HTERT RPE-1 (cell line): ENCODE data around the gene TRIM7.
"Not testable (repeated sequence)": the region's sequence is repeated elsewhere in the genome, so short reads cannot be mapped to it uniquely, and the experiment has no call there.

Experiments
- in situ Hi-C: fragments of 300-500 bp; cut with MboI; formaldehyde crosslinking; loops from 4 replicates; pipeline ENCODE4 v1.14.3; 2020; ENCODE audit warnings: low sequenced_read_pairs

The TRIM7 gene

DNA sequence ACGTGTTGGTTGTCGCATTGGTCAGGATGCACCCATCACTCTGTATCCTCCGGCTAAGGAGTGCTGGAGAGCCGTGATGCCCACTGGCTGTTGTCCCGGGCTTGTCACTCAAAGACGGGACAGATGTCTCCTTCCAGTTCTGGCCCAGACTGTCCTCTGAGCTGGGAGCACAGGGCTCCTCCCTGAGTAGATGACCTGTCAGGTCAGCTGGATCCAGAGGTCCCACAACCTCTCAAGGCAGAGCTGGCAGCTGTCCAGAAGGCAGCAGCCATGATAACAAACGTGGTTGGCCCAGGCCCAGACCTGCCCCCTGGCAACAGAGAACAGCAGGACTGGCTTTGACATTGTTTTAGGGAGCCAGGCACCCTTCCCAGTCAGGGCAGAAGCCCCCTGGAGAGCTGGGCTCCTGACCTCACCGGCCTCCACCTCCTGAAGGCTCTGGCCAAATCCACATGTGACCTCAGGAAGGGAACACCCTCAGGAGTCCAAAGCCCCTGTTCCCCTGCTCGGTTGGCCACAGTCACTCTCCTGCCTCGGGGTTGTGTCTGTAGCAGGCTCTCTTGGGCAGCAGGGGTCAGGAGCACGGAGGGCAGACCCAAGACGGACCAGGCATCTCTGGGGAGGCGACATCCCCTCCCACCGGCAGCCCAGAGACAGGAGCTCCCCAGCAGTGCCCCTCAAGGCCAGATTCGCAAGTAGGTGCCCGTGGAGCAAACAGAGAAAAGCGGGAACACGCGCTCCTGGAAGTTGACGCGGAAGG lies 10.3 kb downstream of the TRIM7 start:
- in situ Hi-C loops, result no loop called here

DNA sequence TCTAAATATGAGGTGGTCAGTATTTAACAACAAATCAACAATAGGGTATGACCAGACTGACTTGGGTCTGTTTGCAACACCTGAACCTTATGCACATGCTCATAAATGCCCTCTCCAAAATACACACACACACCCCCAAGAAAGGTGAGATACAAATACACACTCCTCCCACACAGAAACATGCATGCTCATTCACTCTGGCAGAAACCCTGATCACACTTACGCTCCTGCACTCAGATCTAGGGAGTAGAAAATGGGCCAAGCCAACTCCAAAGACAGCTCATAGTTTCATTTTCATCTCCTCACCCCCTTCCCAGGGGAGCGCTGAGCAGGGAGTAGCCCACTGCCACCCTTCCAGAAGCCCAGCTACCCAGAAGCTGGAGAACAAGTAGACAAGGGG lies 11.3 kb downstream of the TRIM7 start:
- in situ Hi-C loops, result no loop called here

DNA sequence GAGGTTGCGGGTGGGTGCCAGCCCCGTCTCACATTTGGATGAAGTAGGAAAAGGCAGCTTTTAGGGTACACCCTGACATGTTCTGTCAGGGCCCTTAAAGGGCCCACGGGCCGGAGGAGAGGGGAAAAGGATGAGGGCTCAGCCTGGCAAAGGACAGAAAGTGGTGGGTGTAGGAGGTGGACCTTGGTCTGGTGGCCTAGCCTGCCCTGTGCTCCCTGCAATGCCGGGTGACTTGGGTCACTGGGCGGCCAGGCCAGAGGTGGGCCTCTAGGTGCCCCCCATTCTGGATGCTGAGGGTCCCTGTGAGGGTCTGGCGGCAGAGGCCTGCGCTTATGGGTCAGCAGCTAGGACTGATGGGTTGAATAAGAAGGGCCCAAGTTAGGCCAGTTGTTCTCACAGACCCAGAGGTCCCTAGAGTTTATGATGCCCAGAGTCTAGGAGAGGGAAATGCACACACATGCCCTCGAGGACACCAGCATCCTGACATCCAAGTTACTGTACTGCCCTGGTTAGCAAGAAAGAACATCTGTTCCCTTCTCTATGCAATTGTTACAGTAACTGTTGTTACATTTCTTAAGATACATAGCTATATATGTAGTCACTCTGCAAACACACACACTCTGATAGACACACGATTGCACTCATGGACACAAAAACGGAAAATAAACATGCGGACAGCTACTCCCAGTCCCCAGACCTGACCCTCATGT lies 12.5 kb downstream of the TRIM7 start:
- in situ Hi-C loops, result no loop called here

DNA sequence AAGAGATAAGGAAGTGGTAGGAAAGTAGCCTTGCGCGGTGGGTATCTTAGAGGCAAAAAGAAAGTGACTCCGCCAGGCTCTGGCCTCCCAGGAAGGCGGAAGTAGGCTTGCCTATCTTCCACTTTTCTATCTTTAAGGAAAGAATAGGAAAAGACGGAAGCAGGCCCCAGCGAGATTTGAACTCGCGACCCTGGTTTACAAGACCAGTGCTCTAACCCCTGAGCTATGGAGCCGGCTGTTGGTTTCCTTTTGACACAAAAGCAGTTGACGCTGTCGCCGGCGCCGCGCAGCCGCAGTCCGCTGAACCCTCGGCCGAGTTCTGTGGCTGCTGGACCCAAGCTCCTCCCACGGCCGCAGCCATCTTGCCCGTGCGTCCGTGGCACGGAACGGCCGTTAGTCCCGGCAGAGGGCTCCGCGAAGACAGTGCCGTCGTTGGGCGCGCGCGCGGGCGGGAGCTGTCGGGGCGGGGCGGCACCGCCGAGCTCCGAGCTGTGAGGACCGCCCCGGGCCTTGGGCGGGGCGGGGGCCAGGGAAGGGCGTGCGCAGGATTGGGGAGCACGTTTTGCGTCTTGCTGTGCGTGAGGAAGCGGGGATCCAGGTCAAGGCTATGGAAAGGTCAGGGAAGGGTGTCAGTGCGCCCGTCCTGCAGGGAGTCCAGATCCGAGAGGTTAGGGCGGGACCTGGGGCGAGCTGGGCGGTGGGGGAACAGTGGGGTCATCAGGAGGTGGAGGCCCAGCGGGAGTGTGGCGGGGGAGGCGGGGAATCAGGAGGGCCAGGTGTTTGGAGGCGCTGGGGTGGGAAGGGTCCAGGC lies 13.3 kb downstream of the TRIM7 start:
- in situ Hi-C loops, result no loop called here

DNA sequence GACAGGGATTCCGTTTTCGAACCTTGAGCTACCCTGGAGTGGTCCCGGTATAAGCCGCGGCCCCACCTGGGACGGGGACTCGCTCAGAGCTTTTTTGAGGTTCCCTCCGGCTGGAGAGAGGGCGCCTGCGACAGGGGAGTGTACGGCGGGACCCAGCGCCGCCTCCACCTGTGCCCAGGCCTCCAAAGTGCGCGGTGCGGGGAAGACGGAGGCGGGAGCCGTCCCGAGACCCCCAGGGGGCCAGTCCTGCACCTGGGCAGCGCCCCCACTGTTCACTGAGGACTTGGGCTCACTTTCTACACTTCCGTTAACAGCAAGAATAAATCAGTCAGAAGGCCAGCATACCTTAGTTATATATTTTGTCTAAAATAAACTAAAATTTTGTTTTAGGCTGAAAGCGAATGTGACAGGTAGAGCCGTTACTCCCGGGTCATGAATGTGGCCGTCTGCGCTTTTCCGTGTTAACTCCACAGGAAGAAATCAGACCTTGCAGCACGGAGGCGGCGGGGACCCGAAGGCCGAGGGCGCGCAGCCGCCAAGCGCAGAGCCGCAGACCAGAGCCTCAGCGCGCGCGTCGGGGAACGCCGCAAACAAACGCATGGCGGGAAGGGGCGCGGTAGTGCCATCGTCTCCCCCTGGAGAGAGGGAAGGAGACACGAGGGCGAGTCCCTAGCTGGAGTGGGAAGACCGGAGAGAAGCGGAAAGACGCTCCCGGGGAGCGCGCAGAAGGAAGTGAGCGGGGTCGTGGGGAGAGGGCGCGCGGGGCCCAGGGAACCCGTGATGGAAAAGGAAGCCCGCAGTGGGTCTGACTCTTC lies 14.1 kb downstream of the TRIM7 start:
- in situ Hi-C loops, result no loop called here

DNA sequence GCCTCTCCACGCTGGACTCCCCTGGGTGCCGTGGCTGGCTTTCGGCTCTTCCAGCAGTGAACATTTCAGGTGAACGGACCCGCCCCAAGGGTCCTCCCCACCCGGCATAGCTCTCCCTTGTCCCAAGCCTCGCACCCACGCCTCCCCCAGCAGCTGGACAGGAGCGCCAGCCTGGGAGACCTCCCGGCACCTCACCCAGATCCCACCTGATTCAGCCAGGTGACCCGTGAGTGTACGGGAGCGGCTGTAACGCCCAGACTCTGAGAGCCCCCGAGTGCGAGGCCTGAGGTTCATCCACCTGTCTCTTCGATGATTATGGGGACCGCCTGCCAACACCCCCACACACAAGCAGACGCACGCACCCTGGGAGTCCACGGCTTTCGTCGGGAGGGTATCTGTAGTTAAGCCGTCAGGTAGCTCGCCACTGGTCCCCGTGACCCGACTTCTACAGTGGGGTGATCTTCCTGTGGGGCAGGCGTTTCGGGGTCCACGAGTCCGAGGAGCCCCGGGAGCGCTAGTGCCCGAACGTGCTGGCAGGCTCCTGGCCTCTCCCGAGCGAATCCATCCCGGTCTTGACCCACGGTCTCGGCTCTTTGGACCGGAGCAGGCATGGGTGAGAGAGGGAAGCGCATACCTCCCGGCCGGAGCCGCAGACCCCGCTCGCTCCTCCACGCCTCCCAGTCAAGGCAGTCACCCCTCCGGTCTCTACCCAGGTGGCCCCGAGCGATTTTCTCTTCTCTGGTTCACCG lies 14.9 kb downstream of the TRIM7 start:
- in situ Hi-C loops, result no loop called here

DNA sequence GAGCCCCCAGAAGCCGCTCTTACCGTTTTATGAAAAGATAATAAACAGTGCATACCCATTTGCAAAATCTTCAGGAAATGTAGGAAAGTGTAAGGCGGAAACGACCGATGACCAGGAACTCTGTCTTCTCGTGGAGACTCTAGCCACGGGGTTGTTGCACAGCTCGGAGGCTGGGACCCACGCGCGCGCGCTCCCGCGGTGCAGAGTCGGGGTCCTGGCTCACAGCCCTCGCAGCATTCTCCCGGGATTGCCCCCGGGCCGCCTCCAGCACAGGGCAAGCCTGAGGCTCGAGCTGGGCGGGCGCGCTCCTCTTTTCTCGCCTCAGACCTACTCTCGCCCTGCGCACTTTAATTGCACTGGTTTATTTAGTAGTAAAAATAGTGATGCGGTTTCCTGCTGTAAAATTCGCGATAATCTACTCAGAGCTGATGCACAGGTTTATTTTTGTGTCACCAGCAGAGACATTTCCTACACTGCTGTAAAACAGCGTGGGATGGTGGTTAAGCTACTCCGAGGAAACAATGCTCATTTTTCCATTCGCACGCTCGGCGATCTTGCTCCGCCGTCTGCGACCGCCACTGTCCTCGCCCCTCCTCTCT lies 15.5 kb downstream of the TRIM7 start:
- in situ Hi-C loops, result no loop called here

DNA sequence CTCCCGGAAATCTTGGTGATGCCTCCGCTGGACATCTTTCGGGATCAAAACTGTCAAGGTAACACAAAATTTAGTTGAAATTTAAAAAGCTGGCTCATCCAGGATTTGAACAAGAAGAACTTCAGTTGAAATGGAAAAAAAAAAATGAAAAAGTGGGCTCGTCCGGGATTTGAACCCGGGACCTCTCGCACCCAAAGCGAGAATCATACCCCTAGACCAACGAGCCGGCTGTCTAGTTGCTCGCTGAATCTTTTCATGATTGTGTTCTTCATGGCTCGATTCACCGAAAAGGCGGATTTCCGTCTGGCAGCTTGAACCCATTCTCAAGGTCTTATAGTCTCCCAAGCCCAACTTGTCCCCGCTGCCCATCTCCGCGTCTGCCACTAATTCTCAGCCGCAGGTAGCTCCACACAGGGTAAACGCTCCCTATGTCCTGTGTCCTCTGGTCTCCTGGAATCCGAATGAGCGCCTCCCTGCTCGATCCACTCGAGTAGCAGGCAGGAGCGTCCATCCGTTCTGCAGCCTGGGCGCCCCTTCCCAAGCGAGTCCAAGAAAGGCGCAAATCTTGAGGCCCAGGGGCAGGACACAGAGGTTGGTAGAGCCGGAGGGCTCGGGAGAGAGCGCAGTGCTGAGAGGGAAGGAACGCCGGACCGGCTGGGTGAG lies 16.2 kb downstream of the TRIM7 start:
- in situ Hi-C loops, result no loop called here

DNA sequence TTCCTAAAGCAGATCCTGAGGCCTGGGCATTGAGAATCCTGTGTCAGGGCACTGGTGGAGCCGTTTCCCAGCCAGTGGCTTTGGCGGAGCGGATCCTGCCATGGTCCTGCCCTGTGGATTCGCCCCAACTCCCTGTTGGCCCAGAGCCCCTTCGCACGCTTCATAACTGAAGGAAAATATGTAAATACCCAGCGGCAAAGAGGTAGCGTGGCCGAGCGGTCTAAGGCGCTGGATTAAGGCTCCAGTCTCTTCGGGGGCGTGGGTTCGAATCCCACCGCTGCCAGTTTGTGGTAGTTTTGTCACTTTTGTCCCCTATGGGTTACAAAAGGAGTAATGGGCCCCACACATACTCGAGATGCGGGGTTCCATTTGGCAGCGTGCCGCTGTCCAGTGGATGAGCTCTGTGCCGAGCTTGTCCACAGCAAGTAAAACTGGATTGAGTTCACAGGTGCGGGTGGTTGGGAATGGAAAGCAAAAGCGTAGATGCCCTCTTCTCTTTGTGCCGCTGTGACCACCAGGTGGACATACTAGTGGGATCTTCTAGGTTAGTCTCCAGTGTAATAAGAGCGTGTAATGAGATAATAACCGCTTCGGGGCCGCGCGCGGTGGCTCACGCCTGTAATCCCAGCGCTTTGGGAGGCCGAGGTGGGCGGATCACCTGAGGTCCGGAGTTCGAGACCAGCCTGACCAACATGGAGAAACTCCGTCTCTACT lies 17.3 kb downstream of the TRIM7 start:
- in situ Hi-C loops, result no loop called here

DNA sequence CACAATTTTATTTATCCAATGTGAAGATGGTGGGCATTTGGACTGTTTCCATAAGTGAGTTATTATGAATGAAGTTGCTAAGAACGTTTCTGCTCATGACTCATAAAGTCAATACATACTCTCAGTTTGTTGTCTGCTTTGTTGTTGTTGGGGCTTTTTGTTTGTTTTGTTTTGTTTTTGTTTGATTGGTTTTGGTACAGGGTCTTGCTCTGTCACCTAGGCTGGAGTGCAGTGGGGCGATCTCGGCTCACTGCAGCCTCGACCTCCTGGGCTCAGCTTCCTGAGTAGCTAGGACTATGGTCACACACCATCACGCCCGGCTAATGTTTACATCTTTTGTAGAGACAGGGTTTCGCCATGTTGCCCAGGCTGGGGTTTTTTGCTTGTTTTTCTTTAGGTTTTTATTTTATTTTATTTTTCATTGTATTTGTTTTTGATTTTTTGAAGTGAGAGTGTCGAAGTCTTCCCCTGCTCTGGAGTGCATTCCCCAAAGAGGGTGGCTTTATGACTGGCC lies 18.0 kb downstream of the TRIM7 start:
- in situ Hi-C loops, result no loop called here

DNA sequence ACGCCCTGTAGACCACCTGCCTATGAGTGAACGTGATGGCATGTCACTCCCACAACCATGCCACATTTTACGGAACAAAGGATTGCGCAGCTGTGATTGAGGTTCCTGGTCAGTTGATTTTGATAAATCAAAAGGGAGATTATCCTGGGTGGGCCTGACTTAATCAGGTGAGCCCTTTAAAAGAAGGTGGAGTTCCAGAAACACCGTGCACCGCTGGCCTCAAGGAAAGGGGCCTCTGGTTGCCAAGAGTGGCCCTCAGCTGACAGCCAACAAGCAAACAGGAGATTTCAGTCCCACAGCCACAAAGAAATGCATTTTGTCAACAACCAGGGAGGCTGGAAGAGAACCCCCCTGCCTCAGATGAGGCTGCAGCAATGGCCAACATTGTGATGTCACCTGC lies 19.0 kb downstream of the TRIM7 start:
- in situ Hi-C loops, result no loop called here

DNA sequence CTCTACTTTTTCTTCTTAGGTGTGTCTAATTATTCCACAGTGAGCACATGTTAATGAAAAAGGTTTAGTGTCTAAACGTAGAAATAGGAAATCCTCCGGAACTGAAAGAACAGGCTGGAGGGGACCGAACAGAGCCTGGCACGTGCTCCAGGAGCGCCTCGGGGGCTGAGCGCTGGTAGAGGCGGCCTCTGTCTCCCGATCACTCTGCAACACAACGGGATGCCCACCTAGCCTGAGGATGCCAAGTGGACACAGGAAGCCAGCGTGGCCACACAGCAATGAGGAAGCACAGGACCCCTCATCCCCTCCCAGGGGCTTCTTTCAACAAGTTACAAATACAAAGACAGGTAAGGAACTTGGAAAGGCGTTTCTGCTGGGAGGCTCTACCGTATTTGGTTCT lies 19.4 kb downstream of the TRIM7 start:
- in situ Hi-C loops, result no loop called here

DNA sequence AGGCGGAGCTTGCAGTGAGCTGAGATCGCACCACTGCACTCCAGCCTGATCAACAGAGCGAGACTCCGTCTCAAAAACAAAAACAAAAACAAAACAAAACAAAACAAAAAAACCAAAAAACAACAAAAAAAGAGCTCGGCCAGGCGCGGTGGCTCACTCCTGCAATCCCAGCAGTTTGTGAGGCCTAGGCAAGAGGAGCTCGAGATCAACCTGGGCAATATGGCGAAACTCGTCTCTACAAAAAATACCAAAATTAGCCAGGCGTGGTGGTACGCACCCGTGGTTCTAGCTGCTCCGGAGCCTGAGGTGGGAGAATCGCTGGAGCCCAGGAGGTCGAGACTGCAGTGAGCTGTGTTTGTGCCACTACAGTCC lies 20.2 kb downstream of the TRIM7 start:
- in situ Hi-C loops, result no loop called here

DNA sequence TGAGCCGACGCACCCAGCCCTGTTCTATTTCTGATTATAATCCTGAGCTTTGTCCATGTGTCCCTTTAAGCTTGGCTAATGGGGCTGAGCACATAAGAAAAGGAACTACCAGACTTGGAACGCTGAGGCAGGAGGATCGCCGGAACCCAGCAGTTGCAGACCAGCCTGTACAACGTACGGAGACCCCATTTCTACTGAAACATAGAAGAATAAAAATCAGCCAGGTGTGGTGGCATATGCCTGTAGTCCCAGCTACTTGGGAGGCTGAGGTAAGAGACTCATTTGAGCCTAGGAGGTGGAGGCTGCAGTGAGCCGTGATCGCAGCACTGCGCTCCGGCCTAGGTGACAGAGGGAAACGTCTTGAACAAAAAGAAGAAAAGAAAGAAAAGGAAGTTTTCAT lies 22.3 kb downstream of the TRIM7 start:
- in situ Hi-C loops, result no loop called here

DNA sequence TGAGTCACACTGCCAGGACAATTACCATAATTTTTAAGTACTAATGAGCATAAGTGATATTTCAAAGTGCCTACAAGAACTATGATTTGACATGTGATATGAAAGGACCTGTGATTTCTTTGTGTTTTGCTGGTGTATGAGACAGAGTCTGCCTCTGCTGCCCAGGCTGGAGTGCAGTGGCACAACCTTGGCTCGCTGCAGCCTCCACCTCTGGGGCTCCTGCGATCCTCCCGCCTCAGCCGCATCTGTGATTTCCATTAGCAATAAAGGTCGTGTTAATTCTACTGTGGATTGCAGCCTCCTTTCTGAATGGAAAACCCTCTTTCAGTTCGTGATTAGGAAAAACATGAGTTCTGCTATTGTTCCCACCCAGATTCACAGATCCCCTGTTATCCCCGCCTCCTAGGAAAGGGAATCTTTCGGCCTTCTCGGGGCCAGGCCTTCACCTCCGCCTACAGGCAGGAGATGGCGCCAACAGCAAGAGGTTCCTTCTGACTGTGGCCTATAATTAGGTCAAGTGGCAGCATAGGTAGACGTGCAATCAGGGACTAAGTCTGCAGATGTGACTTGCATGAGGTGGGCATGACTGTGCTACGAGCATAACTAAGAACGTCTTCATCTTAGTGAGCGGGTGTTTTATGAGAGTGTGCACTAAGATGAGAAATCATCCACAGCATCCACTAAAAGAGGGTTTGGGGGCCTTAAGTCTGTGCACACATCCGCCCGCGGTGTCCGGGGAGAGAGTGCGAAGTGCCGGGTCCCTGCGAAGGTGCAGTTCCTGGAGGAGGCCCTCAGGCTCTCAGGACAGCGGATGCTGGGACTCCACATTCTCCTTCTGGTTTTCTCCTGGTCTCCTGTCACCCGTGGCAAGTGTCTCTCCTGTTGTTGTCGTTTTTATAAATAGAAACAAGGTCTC lies 23.1 kb downstream of the TRIM7 start:
- in situ Hi-C loops, result no loop called here

DNA sequence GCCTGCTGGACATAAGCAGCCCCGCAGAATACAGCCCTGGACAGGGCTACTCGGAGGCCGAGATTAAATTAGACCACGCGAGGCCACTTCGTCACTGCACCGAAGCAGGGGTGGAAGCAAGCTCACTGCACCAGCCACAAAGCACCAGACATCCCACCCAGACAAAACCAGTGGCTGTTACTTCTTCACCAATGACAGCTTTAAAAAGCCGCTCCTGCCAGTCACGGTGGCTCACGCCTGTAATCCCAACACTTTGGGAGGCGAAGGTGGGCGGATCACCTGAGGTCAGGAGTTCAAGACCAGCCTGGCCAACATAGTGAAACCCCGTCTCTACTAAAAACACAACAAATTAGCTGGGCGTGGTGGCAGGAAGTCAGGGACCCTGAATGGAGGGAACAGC lies 27.4 kb downstream of the TRIM7 start:
- in situ Hi-C loops, result not testable (repeated sequence)

DNA sequence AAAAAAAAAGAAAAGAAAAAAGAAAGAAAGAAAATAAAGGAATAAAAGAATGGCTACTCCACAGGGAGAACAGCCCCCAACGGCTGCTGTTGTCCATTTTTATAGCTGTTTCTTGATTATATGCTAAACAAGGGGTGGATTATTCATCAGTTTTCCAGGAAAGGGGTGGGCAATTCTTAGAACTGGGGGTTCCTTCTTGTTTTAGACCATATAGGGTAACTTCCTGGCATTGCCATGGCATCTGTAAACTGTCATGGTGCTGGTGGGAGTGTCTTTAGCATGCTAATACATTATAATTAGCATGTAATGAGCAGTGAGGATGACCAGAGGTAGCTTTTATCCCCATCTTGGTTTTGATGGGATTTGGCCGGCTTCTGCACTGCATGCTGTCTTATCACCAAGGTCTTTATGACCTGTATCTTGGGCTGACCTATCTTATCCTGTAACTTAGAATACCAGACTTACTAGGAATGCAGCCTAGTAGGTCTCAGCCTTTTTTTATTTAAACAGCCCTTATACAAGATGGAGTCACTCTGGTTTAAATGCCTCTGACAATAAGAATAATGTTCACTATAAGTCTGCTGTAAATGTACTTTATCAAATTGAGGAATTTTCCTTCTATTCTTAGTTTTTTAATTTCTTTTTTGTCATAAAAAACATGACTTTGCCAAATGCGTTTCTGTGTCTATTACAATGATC lies 28.6 kb downstream of the TRIM7 start:
- in situ Hi-C loops, result no loop called here
